ENCODE results near the gene COPS2. TPM values are rescaled to one million over a fixed set of nuclear protein-coding genes. Genes with fewer than 3 reads are reported as not detected.

The COPS2 gene
- polyA plus RNA-seq, 1 of the 3 experiments (the other 2 are of a cell fraction): 21.3 TPM

DNA sequence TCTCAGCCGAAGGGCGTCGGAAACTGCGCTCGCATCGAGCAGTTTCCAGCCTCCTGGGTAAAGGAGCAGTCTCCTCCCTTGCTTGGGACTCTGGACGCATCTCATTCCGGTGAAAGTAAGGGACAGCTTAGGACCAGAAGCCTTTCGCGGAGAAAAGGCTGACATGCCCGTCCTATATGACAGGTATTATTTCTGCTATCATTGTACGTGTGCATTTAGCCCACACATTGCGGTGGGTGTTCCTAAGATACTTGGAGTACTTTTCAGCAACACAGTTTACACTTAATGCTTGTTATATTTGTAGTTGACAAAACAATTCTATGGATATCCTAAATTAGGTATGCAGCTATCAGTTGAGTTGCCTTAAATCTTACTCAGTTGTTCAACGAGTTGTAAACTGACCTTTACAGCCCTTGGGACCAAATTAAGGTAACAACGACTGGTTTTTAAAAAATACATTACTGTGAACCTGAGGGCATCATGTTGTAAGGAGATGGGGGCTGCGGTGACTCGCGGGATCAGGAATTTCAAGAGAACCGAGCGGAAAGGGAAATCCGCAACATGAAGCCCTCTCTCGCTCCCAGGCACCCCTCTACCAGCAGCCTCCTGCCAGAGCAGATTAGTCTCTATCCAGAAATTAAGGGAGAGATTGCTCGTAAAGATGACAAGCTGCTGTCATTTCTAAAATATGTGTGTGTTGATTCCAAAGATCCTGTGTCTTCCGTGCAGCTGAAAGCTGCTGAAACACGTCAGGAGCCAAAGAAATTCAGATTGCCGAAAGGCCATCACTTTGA lies 632 bp upstream of the COPS2 start:
- no peaks in the 10 kb centered on the region for H3K27me3 ChIP-seq (ENCODE audit: insufficient read depth)
- H3K9ac ChIP-seq: peak overlapping the region; percentile 76
- H3K36me3 ChIP-seq (replicated peaks in 1 of 2; ENCODE audit: control insufficient read depth in 1 of 2, insufficient read depth in 2 of 2, low read length in 1 of 2): peaks cover 0 to 8% of the 10 kb centered on the region in 2 experiments
- no peaks in the 10 kb centered on the region for H3K9me3 ChIP-seq
- CTCF ChIA-PET: interaction anchor here (0.6 to 3.5 kb wide), 6 partner anchors 9 to 989 kb away, joined by 3 to 27 read pairs (median 4); no protein-coding TSS in a partner anchor
- H3K27ac ChIP-seq (ENCODE audit: low read depth in 2 of 2, low read length in 1 of 2): peak overlapping the region; percentile 75 to 90
- POLR2A ChIA-PET: interaction anchor here (1.1 to 1.9 kb wide), 4 partner anchors 14 to 278 kb away, joined by 6 to 19 read pairs (median 8); partner anchors contain the start of genes EID1, GALK2, SECISBP2L and SHC4
- H3K4me3 ChIP-seq (ENCODE audit: low read depth in 2 of 2, low read length in 1 of 2): peak overlapping the region; percentile 96 to 97
- H3K4me2 ChIP-seq: peak overlapping the region; percentile 66
- H2AFZ ChIP-seq (ENCODE audit: low read depth): peak overlapping the region; percentile 95
- DNase-seq: peak; percentile 33
- H3K9me2 ChIP-seq: no peaks in the 10 kb centered on the region
- peaks cover 29% of the 10 kb centered on the region for H4K20me1 ChIP-seq (ENCODE audit: insufficient read depth)
- peaks cover 72% of the 10 kb centered on the region for H3K79me2 ChIP-seq (ENCODE audit: insufficient read depth)
- peaks cover 4 to 7% of the 10 kb centered on the region in 2 experiments; a peak in 2 of 4 replicates for H3K4me1 ChIP-seq (ENCODE audit: control insufficient read depth in 1 of 2, insufficient read depth in 2 of 2, low read depth in 1 of 2, low read length in 1 of 2)
- H3F3A ChIP-seq (replicated peaks; ENCODE audit: insufficient read depth): peaks cover 11% of the 10 kb centered on the region
- WGBS (ENCODE audit: low lambda C conversion rate): under 1% methylated on average over 20 of the region's 26 CpGs
- TF ChIP-seq MXI1 (IDR thresholded peaks at IDR 0.05; ENCODE audit: low read depth, low read length) (no peak; the same call in 1 of the 2 replicates), ELF1 (IDR thresholded peaks at IDR 0.05) (no peak), SIN3A (IDR thresholded peaks at IDR 0.05; ENCODE audit: borderline replicate concordance, low read depth, low read length) (peak; percentile 8; the same call in 1 of the 2 replicates), TAF1 (IDR thresholded peaks at IDR 0.05; ENCODE audit: borderline replicate concordance, low read depth, low read length) (no peak)
- TF ChIP-seq, protein P1, sequence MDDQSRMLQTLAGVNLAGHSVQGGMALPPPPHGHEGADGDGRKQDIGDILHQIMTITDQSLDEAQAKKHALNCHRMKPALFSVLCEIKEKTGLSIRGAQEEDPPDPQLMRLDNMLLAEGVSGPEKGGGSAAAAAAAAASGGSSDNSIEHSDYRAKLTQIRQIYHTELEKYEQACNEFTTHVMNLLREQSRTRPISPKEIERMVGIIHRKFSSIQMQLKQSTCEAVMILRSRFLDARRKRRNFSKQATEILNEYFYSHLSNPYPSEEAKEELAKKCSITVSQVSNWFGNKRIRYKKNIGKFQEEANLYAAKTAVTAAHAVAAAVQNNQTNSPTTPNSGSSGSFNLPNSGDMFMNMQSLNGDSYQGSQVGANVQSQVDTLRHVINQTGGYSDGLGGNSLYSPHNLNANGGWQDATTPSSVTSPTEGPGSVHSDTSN (IDR thresholded peaks at IDR 0.05): peak; percentile 41

DNA sequence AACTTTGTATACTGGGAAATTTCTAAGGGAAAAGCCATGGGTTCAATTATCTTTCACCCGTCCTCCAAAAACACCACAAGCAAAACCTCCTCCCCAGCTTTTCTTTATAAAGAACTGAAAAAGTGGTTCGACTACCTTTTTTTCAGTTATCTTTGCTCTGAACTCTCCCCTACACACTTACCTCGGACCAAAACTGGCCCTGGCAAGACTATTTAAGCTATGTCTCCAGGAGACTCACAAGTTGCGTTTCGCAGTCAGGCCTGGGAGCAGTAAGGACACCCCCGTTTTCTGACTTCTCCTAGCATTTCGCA lies 645 bp downstream of the COPS2 start:
- H3K4me3 ChIP-seq (ENCODE audit: low read depth in 2 of 2, low read length in 1 of 2): peak overlapping the region; percentile 96 to 97
- H3K9me2 ChIP-seq: no peaks in the 10 kb centered on the region
- peaks cover 11% of the 10 kb centered on the region for H3F3A ChIP-seq (replicated peaks; ENCODE audit: insufficient read depth)
- H3K9ac ChIP-seq: peak overlapping the region; percentile 95
- peaks cover 85% of the 10 kb centered on the region for H3K79me2 ChIP-seq (ENCODE audit: insufficient read depth)
- no peaks in the 10 kb centered on the region for H3K9me3 ChIP-seq
- WGBS (ENCODE audit: low lambda C conversion rate): 1% methylated on average over 7 of the region's 7 CpGs
- peak overlapping the region; percentile 75 to 77 for H3K27ac ChIP-seq (ENCODE audit: low read depth in 2 of 2, low read length in 1 of 2)
- peak overlapping the region; percentile 72 for H3K4me2 ChIP-seq
- H3K27me3 ChIP-seq (ENCODE audit: insufficient read depth): no peaks in the 10 kb centered on the region
- POLR2A ChIA-PET: no interaction called here
- CTCF ChIA-PET: interaction anchor here (2.4 to 3.5 kb wide), 2 partner anchors 9 to 293 kb away, joined by 11 to 27 read pairs; no protein-coding TSS in a partner anchor
- H3K36me3 ChIP-seq (replicated peaks in 1 of 2; ENCODE audit: control insufficient read depth in 1 of 2, insufficient read depth in 2 of 2, low read length in 1 of 2): peaks cover 0 to 15% of the 10 kb centered on the region in 2 experiments
- no peak for DNase-seq
- peaks cover 35% of the 10 kb centered on the region for H4K20me1 ChIP-seq (ENCODE audit: insufficient read depth)
- peaks cover 4 to 7% of the 10 kb centered on the region in 2 experiments; a peak in 2 of 4 replicates for H3K4me1 ChIP-seq (ENCODE audit: control insufficient read depth in 1 of 2, insufficient read depth in 2 of 2, low read depth in 1 of 2, low read length in 1 of 2)
- H2AFZ ChIP-seq (ENCODE audit: low read depth): peak overlapping the region; percentile 96; the same call in 1 of the 2 replicates
- TF ChIP-seq TEAD4 (IDR thresholded peaks at IDR 0.05; ENCODE audit: borderline replicate concordance, insufficient read depth) (no peak), NFIC (IDR thresholded peaks at IDR 0.05; ENCODE audit: borderline replicate concordance) (no peak), RCOR1 (IDR thresholded peaks at IDR 0.05; ENCODE audit: low read length) (no peak), SIN3A (IDR thresholded peaks at IDR 0.05; ENCODE audit: borderline replicate concordance, low read depth, low read length) (no peak), POLR2AphosphoS5 (IDR thresholded peaks at IDR 0.05; ENCODE audit: low read depth, low read length) (no peak), RAD21 (IDR thresholded peaks at IDR 0.05; ENCODE audit: low read length) (no peak), YY1 (IDR thresholded peaks at IDR 0.05; ENCODE audit: low read depth) (no peak), GATA2 (CRISPR knock-in tag; IDR thresholded peaks at IDR 0.05) (no peak), FOXJ3 (CRISPR knock-in tag; IDR thresholded peaks at IDR 0.05) (no peak), EP300 (IDR thresholded peaks at IDR 0.05; ENCODE audit: borderline replicate concordance in 1 of 2, low read depth in 1 of 2, low read length in 1 of 2) (no peak), MXI1 (IDR thresholded peaks at IDR 0.05; ENCODE audit: low read depth, low read length) (no peak)
- TF ChIP-seq, protein P2, sequence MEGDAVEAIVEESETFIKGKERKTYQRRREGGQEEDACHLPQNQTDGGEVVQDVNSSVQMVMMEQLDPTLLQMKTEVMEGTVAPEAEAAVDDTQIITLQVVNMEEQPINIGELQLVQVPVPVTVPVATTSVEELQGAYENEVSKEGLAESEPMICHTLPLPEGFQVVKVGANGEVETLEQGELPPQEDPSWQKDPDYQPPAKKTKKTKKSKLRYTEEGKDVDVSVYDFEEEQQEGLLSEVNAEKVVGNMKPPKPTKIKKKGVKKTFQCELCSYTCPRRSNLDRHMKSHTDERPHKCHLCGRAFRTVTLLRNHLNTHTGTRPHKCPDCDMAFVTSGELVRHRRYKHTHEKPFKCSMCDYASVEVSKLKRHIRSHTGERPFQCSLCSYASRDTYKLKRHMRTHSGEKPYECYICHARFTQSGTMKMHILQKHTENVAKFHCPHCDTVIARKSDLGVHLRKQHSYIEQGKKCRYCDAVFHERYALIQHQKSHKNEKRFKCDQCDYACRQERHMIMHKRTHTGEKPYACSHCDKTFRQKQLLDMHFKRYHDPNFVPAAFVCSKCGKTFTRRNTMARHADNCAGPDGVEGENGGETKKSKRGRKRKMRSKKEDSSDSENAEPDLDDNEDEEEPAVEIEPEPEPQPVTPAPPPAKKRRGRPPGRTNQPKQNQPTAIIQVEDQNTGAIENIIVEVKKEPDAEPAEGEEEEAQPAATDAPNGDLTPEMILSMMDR (IDR thresholded peaks at IDR 0.05): no peak
- TF ChIP-seq, protein P3, sequence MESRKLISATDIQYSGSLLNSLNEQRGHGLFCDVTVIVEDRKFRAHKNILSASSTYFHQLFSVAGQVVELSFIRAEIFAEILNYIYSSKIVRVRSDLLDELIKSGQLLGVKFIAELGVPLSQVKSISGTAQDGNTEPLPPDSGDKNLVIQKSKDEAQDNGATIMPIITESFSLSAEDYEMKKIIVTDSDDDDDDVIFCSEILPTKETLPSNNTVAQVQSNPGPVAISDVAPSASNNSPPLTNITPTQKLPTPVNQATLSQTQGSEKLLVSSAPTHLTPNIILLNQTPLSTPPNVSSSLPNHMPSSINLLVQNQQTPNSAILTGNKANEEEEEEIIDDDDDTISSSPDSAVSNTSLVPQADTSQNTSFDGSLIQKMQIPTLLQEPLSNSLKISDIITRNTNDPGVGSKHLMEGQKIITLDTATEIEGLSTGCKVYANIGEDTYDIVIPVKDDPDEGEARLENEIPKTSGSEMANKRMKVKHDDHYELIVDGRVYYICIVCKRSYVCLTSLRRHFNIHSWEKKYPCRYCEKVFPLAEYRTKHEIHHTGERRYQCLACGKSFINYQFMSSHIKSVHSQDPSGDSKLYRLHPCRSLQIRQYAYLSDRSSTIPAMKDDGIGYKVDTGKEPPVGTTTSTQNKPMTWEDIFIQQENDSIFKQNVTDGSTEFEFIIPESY (IDR thresholded peaks at IDR 0.05; ENCODE audit: borderline replicate concordance, low read depth): no peak
- TF ChIP-seq, protein P4, sequence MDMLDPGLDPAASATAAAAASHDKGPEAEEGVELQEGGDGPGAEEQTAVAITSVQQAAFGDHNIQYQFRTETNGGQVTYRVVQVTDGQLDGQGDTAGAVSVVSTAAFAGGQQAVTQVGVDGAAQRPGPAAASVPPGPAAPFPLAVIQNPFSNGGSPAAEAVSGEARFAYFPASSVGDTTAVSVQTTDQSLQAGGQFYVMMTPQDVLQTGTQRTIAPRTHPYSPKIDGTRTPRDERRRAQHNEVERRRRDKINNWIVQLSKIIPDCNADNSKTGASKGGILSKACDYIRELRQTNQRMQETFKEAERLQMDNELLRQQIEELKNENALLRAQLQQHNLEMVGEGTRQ (IDR thresholded peaks at IDR 0.05; ENCODE audit: borderline replicate concordance, low read depth, low read length): no peak
- TF ChIP-seq, protein P5, sequence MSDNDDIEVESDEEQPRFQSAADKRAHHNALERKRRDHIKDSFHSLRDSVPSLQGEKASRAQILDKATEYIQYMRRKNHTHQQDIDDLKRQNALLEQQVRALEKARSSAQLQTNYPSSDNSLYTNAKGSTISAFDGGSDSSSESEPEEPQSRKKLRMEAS (IDR thresholded peaks at IDR 0.05; ENCODE audit: low read depth): no peak
- TF ChIP-seq, protein P1 (IDR thresholded peaks at IDR 0.05): no peak

Measured in SK-N-SH (cell line).